ENCODE measurements around the gene PARP8.
"Not testable (repeated sequence)": the region's sequence is repeated elsewhere in the genome, so short reads cannot be mapped to it uniquely, and the experiment has no call there.

The PARP8 gene

DNA sequence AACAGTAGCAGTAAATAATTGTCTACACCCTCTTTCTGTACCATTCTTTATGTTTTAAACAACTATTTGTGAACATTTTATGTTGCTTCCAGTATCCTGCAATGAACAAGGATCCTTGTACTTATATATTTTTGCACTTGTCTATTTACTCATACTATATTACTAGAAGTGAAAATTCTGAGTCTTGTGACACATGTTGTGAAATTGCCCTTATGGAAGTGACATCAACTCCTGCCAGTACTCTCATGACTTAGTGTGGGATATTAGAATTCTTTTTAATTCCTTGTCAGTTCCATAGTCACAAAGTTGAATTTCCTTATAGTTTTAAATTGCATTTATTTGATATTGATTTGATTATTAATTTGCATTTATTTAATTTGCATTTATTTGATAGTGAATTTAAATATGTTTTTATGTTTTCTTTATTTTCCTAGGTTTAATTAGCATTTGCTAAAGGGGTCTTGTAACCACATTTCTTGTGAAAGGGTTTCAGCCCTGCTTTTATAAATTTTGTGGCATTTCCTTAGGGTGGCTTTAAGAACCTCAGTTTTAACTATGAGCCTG is 27.7 kb downstream of the PARP8 start:
- H3K27ac ChIP-seq: no peak overlapping the region
- TF ChIP-seq, protein P1, sequence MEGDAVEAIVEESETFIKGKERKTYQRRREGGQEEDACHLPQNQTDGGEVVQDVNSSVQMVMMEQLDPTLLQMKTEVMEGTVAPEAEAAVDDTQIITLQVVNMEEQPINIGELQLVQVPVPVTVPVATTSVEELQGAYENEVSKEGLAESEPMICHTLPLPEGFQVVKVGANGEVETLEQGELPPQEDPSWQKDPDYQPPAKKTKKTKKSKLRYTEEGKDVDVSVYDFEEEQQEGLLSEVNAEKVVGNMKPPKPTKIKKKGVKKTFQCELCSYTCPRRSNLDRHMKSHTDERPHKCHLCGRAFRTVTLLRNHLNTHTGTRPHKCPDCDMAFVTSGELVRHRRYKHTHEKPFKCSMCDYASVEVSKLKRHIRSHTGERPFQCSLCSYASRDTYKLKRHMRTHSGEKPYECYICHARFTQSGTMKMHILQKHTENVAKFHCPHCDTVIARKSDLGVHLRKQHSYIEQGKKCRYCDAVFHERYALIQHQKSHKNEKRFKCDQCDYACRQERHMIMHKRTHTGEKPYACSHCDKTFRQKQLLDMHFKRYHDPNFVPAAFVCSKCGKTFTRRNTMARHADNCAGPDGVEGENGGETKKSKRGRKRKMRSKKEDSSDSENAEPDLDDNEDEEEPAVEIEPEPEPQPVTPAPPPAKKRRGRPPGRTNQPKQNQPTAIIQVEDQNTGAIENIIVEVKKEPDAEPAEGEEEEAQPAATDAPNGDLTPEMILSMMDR (conservative IDR thresholded peaks at IDR 0.05): no peak
- no peak for TF ChIP-seq ZFX (IDR thresholded peaks at IDR 0.05)

GRCh38 chr5:50694626-50695025 is 28.2 kb downstream of the PARP8 start:
- H3K27ac ChIP-seq: not testable (repeated sequence)

- no peak overlapping the region for H3K27ac ChIP-seq
- TF ChIP-seq, protein P1 (conservative IDR thresholded peaks at IDR 0.05): no peak
- TF ChIP-seq ZFX (IDR thresholded peaks at IDR 0.05): no peak
Observed at GRCh38 chr5:50697739-50698138, 31.3 kb downstream of the PARP8 start.

- TF ChIP-seq ZFX (IDR thresholded peaks at IDR 0.05): no peak
- TF ChIP-seq, protein P1 (conservative IDR thresholded peaks at IDR 0.05): no peak
- no peak overlapping the region for H3K27ac ChIP-seq
Observed at GRCh38 chr5:50699737-50700136, 33.3 kb downstream of the PARP8 start.

GRCh38 chr5:50700706-50701105 is 34.3 kb downstream of the PARP8 start:
- no peak for TF ChIP-seq ZFX (IDR thresholded peaks at IDR 0.05)
- TF ChIP-seq, protein P1 (conservative IDR thresholded peaks at IDR 0.05): no peak
- no peak overlapping the region for H3K27ac ChIP-seq

DNA sequence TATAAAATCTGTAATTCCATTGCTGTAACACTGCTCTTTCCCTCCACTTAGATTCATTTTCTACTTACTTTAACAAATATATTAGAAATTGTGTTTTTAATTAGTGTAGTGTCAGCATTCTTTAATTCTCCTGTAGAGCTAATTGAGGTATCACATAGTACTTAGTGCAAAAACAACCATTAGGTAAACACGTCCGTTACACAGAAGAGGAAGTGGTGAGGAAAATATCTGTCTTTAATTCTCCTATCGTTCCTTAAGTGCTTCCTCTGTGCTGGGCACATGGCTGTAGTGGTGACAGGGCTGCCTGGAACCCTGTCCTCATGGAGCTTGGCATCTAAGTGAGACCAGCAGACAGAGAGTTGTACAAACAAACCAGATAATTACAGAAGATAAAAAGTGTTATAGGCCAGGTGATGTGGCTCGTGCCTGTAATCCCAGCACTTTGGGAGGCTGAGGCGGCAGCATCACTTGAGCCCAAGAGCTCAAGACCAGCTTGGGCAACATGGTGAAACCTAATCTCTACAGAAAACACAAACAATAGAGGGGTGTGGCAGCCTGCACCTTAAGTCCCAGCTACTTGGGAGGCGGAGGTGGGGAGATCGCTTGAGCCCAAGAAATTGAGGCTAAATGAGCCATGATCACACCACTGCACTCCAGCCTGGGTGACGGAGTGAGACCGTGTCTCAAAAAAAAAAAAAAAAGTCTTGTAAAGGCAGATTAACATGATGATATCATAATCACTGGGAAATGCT is 36.4 kb downstream of the PARP8 start:
- H3K27ac ChIP-seq: no peak overlapping the region
- TF ChIP-seq, protein P1 (conservative IDR thresholded peaks at IDR 0.05): no peak
- no peak for TF ChIP-seq ZFX (IDR thresholded peaks at IDR 0.05)

DNA sequence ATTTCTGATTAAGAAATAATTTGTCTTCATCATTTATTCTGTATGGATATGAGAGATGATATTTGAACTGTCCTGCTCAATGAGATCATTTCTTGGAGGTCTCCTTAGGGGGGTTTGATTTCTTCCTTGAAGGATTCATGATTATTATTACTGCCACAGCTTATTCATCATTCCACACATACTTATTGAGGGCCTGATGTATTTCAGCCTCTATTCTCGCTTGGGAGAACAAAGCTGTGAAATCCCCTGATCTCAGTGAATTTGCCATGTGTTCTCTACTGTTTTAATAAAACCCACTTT is 36.9 kb downstream of the PARP8 start:
- H3K27ac ChIP-seq: no peak overlapping the region
- TF ChIP-seq ZFX (IDR thresholded peaks at IDR 0.05): no peak
- TF ChIP-seq, protein P1 (conservative IDR thresholded peaks at IDR 0.05): no peak

DNA sequence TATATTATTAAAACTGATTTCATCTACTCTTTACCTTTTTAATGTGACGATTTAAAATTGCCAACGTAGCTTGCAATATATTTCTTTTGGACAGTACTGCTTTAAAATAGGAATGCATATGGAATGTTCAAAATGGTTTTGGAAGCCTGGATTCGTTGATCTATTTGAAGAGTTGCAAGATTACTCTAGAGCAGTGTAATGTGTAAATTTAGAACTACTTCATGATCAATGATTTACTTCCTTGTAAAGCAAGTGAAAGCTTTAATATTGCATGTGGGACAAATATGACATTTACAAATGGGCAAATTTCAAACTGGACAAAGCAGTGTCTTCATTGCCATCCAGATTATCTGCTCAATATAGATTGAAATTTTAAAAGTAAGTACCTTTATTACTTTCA is 38.3 kb downstream of the PARP8 start:
- no peak for TF ChIP-seq ZFX (IDR thresholded peaks at IDR 0.05)
- TF ChIP-seq, protein P1 (conservative IDR thresholded peaks at IDR 0.05): no peak
- H3K27ac ChIP-seq: no peak overlapping the region

All from C4-2B (cell line).